SJCRH30 (cell line): ENCODE data around the gene OR2A42. TPM values are rescaled to one million over a fixed set of nuclear protein-coding genes. Genes with fewer than 3 reads are reported as not detected.
A peak's percentile ranks its signal among the peaks of the same experiment; 100 is the strongest.
"Not testable (repeated sequence)": the region's sequence is repeated elsewhere in the genome, so short reads cannot be mapped to it uniquely, and the experiment has no call there.

Experiments
- DNase-seq, 2 experiments: peaks; one replicate each; pipeline ENCODE4 v3.0.0-alpha.2; 2015 to 2020
- H3K27ac ChIP-seq: fragments of 250-450 bp; sonication (Bioruptor Pico); 2 replicates; pipeline ENCODE4 v1.5.1; 2020; ENCODE audit warnings: mild to moderate bottlenecking, moderate library complexity
- H3K27me3 ChIP-seq: fragments of 250-450 bp; sonication (Bioruptor Pico); 2 replicates; pipeline ENCODE4 v1.5.1; 2020; ENCODE audit warnings: mild to moderate bottlenecking, moderate library complexity
- H3K36me3 ChIP-seq: fragments of 250-450 bp; sonication (Bioruptor Pico); 2 replicates; pipeline ENCODE4 v1.5.1; 2020; ENCODE audit warnings: mild to moderate bottlenecking, moderate library complexity
- H3K4me1 ChIP-seq: fragments of 250-450 bp; sonication (Bioruptor Pico); 2 replicates; pipeline ENCODE4 v1.5.1; 2020; ENCODE audit warnings: mild to moderate bottlenecking, moderate library complexity
- H3K4me3 ChIP-seq: fragments of 250-450 bp; sonication (Bioruptor Pico); 2 replicates; pipeline ENCODE4 v1.5.1; 2020; ENCODE audit warnings: mild to moderate bottlenecking, moderate library complexity
- H3K9me3 ChIP-seq: fragments of 250-450 bp; sonication (Bioruptor Pico); replicated peaks from 2 replicates; pipeline ENCODE4 v1.5.1; 2020; ENCODE audit warnings: mild to moderate bottlenecking, moderate library complexity
- total RNA-seq: library from RNA; depleted of rRNA; stranded (reverse); fragments of >200 nt; shearing (Covaris generic); gene quantifications from 2 replicates; pipeline ENCODE4 v1.2.3, GENCODE V29; 2014; rRNA removed

OR2A42 gene
- total RNA-seq, result not detected in 2 replicates

GRCh38 chr7:144239365-144239764, at the start of gene OR2A42:
OR2A42 (minus strand) TSS chr7:144239605; CDS start chr7:144232843, 6,762 bp downstream.
- H3K9me3 ChIP-seq, H3K4me1 ChIP-seq, H3K36me3 ChIP-seq, H3K27ac ChIP-seq, DNase-seq, H3K27me3 ChIP-seq, H3K4me3 ChIP-seq: not testable (repeated sequence)

GRCh38 chr7:144287171-144287784, 47.9 kb upstream of the OR2A42 start:
- DNase-seq, H3K4me1 ChIP-seq, H3K4me3 ChIP-seq, H3K27me3 ChIP-seq, H3K36me3 ChIP-seq, H3K27ac ChIP-seq, H3K9me3 ChIP-seq: not testable (repeated sequence)

GRCh38 chr7:144283716-144284115, 44.3 kb upstream of the OR2A42 start:
- not testable (repeated sequence) for DNase-seq, H3K4me3 ChIP-seq, H3K4me1 ChIP-seq, H3K36me3 ChIP-seq, H3K27me3 ChIP-seq, H3K27ac ChIP-seq, H3K9me3 ChIP-seq

- H3K4me1 ChIP-seq, H3K36me3 ChIP-seq, DNase-seq, H3K9me3 ChIP-seq, H3K27ac ChIP-seq, H3K4me3 ChIP-seq, H3K27me3 ChIP-seq: not testable (repeated sequence)
Measured at GRCh38 chr7:144282490-144282889, 43.1 kb upstream of the OR2A42 start.

- not testable (repeated sequence) for H3K36me3 ChIP-seq, DNase-seq, H3K9me3 ChIP-seq, H3K27ac ChIP-seq, H3K4me1 ChIP-seq, H3K4me3 ChIP-seq, H3K27me3 ChIP-seq
Measured at GRCh38 chr7:144281981-144282380, 42.6 kb upstream of the OR2A42 start.

GRCh38 chr7:144280010-144280409, 40.6 kb upstream of the OR2A42 start:
- H3K4me1 ChIP-seq, H3K36me3 ChIP-seq, H3K9me3 ChIP-seq, H3K4me3 ChIP-seq, DNase-seq, H3K27me3 ChIP-seq, H3K27ac ChIP-seq: not testable (repeated sequence)

GRCh38 chr7:144275281-144275680, 35.9 kb upstream of the OR2A42 start:
- H3K4me1 ChIP-seq, H3K27me3 ChIP-seq, H3K36me3 ChIP-seq, H3K27ac ChIP-seq, H3K9me3 ChIP-seq, DNase-seq, H3K4me3 ChIP-seq: not testable (repeated sequence)

GRCh38 chr7:144269188-144269587, 29.8 kb upstream of the OR2A42 start, which contains the start of gene CTAGE8:
CTAGE8 (minus strand) TSS chr7:144269288; CDS start chr7:144269250, 38 bp downstream.
- H3K27me3 ChIP-seq, DNase-seq, H3K36me3 ChIP-seq, H3K4me3 ChIP-seq, H3K9me3 ChIP-seq, H3K4me1 ChIP-seq, H3K27ac ChIP-seq: not testable (repeated sequence)

- not testable (repeated sequence) for H3K4me1 ChIP-seq, DNase-seq, H3K9me3 ChIP-seq, H3K36me3 ChIP-seq, H3K4me3 ChIP-seq, H3K27me3 ChIP-seq, H3K27ac ChIP-seq
Measured at GRCh38 chr7:144264692-144265091, 25.3 kb upstream of the OR2A42 start, which contains the start of gene OR2A7. OR2A7 (minus strand) TSS chr7:144264792; CDS start chr7:144259628, 5,164 bp downstream.

- H3K9me3 ChIP-seq, H3K27ac ChIP-seq, H3K27me3 ChIP-seq, DNase-seq, H3K36me3 ChIP-seq, H3K4me3 ChIP-seq, H3K4me1 ChIP-seq: not testable (repeated sequence)
Measured at GRCh38 chr7:144262128-144262527, 22.7 kb upstream of the OR2A42 start.

- H3K4me3 ChIP-seq, H3K9me3 ChIP-seq, DNase-seq, H3K36me3 ChIP-seq, H3K4me1 ChIP-seq, H3K27me3 ChIP-seq, H3K27ac ChIP-seq: not testable (repeated sequence)
Measured at GRCh38 chr7:144259067-144259466, 19.7 kb upstream of the OR2A42 start.

- Histone ChIP-seq H3K27me3 (peaks cover 5% of the 10 kb centered on the region; the same call in 1 of the 2 replicates), H3K4me1 (no peaks in the 10 kb centered on the region), H3K27ac (no peak overlapping the region), H3K36me3 (no peaks in the 10 kb centered on the region), H3K9me3 (no peaks in the 10 kb centered on the region), H3K4me3 (no peak overlapping the region)
- DNase-seq, result peak in 1 of 2 experiments; percentile 9
Measured at GRCh38 chr7:144256112-144256511, 16.7 kb upstream of the OR2A42 start.

- no peaks in the 10 kb centered on the region for H3K4me1 ChIP-seq
- no peaks in the 10 kb centered on the region for H3K9me3 ChIP-seq
- H3K27ac ChIP-seq, result no peak overlapping the region
- peak in 1 of 2 experiments; percentile 9 for DNase-seq
- H3K4me3 ChIP-seq, result no peak overlapping the region
- H3K36me3 ChIP-seq, result no peaks in the 10 kb centered on the region
- peaks cover 5% of the 10 kb centered on the region; the same call in 1 of the 2 replicates for H3K27me3 ChIP-seq
Measured at GRCh38 chr7:144255471-144255897, 16.1 kb upstream of the OR2A42 start.

- H3K36me3 ChIP-seq, H3K9me3 ChIP-seq, H3K27ac ChIP-seq, H3K4me3 ChIP-seq, DNase-seq, H3K4me1 ChIP-seq, H3K27me3 ChIP-seq: not testable (repeated sequence)
Measured at GRCh38 chr7:144252307-144252706, 12.9 kb upstream of the OR2A42 start.

GRCh38 chr7:144247674-144248330, 8.4 kb upstream of the OR2A42 start:
- H3K27me3 ChIP-seq, DNase-seq: not testable (repeated sequence)

GRCh38 chr7:144246967-144247366, 7.6 kb upstream of the OR2A42 start:
- H3K4me3 ChIP-seq, DNase-seq, H3K36me3 ChIP-seq, H3K27ac ChIP-seq, H3K27me3 ChIP-seq, H3K9me3 ChIP-seq, H3K4me1 ChIP-seq: not testable (repeated sequence)

More at GRCh38 chr7:144247674-144248330, 8.4 kb upstream of the OR2A42 start:
- H3K36me3 ChIP-seq, H3K4me1 ChIP-seq, H3K27ac ChIP-seq, H3K9me3 ChIP-seq, H3K4me3 ChIP-seq: not testable (repeated sequence)
